ENCODE measurements around the gene DLX2.
"Not testable (repeated sequence)": the region's sequence is repeated elsewhere in the genome, so short reads cannot be mapped to it uniquely, and the experiment has no call there.

DLX2 gene

GRCh38 chr2:172114579-172114978, 11.9 kb upstream of the DLX2 start:
- DNase-seq (ENCODE audit: low read depth) = no peak
- no peak for TF ChIP-seq CTCF (conservative IDR thresholded peaks at IDR 0.05; ENCODE audit: low read depth, low read length)
- no peak overlapping the region for H3K4me3 ChIP-seq (ENCODE audit: low read length)

- H3K4me3 ChIP-seq (ENCODE audit: low read length); DNase-seq (ENCODE audit: low read depth): not testable (repeated sequence)
Observed at GRCh38 chr2:172114176-172114575, 11.5 kb upstream of the DLX2 start.

GRCh38 chr2:172113617-172114016, 10.9 kb upstream of the DLX2 start:
- no peak overlapping the region for H3K4me3 ChIP-seq (ENCODE audit: low read length)
- peak; percentile 26 for TF ChIP-seq CTCF (conservative IDR thresholded peaks at IDR 0.05; ENCODE audit: low read depth, low read length)
- no peak for DNase-seq (ENCODE audit: low read depth)

GRCh38 chr2:172109988-172110811, 7.5 kb upstream of the DLX2 start:
- H3K4me3 ChIP-seq (ENCODE audit: low read length) = no peak overlapping the region
- DNase-seq (ENCODE audit: low read depth) = no peak

GRCh38 chr2:172109256-172109987, 6.7 kb upstream of the DLX2 start:
- no peak for DNase-seq (ENCODE audit: low read depth)
- no peak for TF ChIP-seq CTCF (conservative IDR thresholded peaks at IDR 0.05; ENCODE audit: low read depth, low read length)
- no peak overlapping the region for H3K4me3 ChIP-seq (ENCODE audit: low read length)

More at GRCh38 chr2:172109988-172110811, 7.5 kb upstream of the DLX2 start:
- no peak for TF ChIP-seq CTCF (conservative IDR thresholded peaks at IDR 0.05; ENCODE audit: low read depth, low read length)

GRCh38 chr2:172108587-172108930, 5.9 kb upstream of the DLX2 start:
- H3K4me3 ChIP-seq (ENCODE audit: low read length) = no peak overlapping the region
- DNase-seq (ENCODE audit: low read depth) = no peak
- TF ChIP-seq CTCF (conservative IDR thresholded peaks at IDR 0.05; ENCODE audit: low read depth, low read length) = no peak

- no peak overlapping the region for H3K4me3 ChIP-seq (ENCODE audit: low read length)
- no peak for DNase-seq (ENCODE audit: low read depth)
- TF ChIP-seq CTCF (conservative IDR thresholded peaks at IDR 0.05; ENCODE audit: low read depth, low read length) = no peak
Observed at GRCh38 chr2:172107690-172108586, 5.2 kb upstream of the DLX2 start.
